ENCODE data around the gene SLC9A9.

The SLC9A9 gene

GRCh38 chr3:143677430-143677829, 170.8 kb downstream of the SLC9A9 start:
- Histone ChIP-seq H3K27ac (no peak overlapping the region), H3K27me3 (replicated peaks) (no peaks in the 10 kb centered on the region), H3K4me3 (ENCODE audit: low read depth, low read length) (no peak overlapping the region), H3K36me3 (replicated peaks) (no peaks in the 10 kb centered on the region)
- in situ Hi-C loops (cut with HindIII; ENCODE audit: low pct_ligation_motif_present, low sequenced_read_pairs) = no loop called here
- no peak for DNase-seq
- TF ChIP-seq CTCF (IDR thresholded peaks at IDR 0.05; ENCODE audit: low read depth, low read length, missing control alignments) = no peak

GRCh38 chr3:143676747-143677146, 171.5 kb downstream of the SLC9A9 start:
- no peaks in the 10 kb centered on the region for H3K36me3 ChIP-seq (replicated peaks)
- TF ChIP-seq CTCF (IDR thresholded peaks at IDR 0.05; ENCODE audit: low read depth, low read length, missing control alignments) = no peak
- no peak overlapping the region for H3K27ac ChIP-seq
- no peaks in the 10 kb centered on the region for H3K27me3 ChIP-seq (replicated peaks)
- H3K4me3 ChIP-seq (ENCODE audit: low read depth, low read length) = no peak overlapping the region
- in situ Hi-C loops (cut with HindIII; ENCODE audit: low pct_ligation_motif_present, low sequenced_read_pairs) = no loop called here
- no peak for DNase-seq

GRCh38 chr3:143676021-143676420, 172.2 kb downstream of the SLC9A9 start:
- H3K4me3 ChIP-seq (ENCODE audit: low read depth, low read length) = no peak overlapping the region
- no peaks in the 10 kb centered on the region for H3K27me3 ChIP-seq (replicated peaks)
- H3K36me3 ChIP-seq (replicated peaks) = no peaks in the 10 kb centered on the region
- in situ Hi-C loops (cut with HindIII; ENCODE audit: low pct_ligation_motif_present, low sequenced_read_pairs) = no loop called here
- TF ChIP-seq CTCF (IDR thresholded peaks at IDR 0.05; ENCODE audit: low read depth, low read length, missing control alignments) = no peak
- H3K27ac ChIP-seq = no peak overlapping the region
- no peak for DNase-seq

- TF ChIP-seq CTCF (IDR thresholded peaks at IDR 0.05; ENCODE audit: low read depth, low read length, missing control alignments) = peak; percentile 92
- Histone ChIP-seq H3K4me3 (ENCODE audit: low read depth, low read length) (no peak overlapping the region), H3K36me3 (replicated peaks) (no peaks in the 10 kb centered on the region), H3K27ac (no peak overlapping the region), H3K27me3 (replicated peaks) (no peaks in the 10 kb centered on the region)
- peak; percentile 68 for DNase-seq
- in situ Hi-C loops (cut with HindIII; ENCODE audit: low pct_ligation_motif_present, low sequenced_read_pairs) = no loop called here
These were observed 173.9 kb downstream of the SLC9A9 start for GRCh38 chr3:143674100-143674968.

- Histone ChIP-seq H3K36me3 (replicated peaks) (no peaks in the 10 kb centered on the region), H3K4me3 (ENCODE audit: low read depth, low read length) (no peak overlapping the region), H3K27ac (no peak overlapping the region), H3K27me3 (replicated peaks) (no peaks in the 10 kb centered on the region)
- TF ChIP-seq CTCF (IDR thresholded peaks at IDR 0.05; ENCODE audit: low read depth, low read length, missing control alignments) = no peak
- in situ Hi-C loops (cut with HindIII; ENCODE audit: low pct_ligation_motif_present, low sequenced_read_pairs) = no loop called here
- DNase-seq = no peak
These were observed 175.7 kb downstream of the SLC9A9 start for GRCh38 chr3:143672396-143673165.
